PC-3 (cell line): ENCODE data around the gene TRIL.

Source experiments
- CTCF ChIP-seq: fragments of 300-600 bp; sonication (generic); conservative IDR thresholded peaks from 2 replicates; pipeline ENCODE4 v1.5.1; 2017; ENCODE audit warnings: antibody characterized with exemption, low read depth, mild to moderate bottlenecking, low read length
- EZH2 ChIP-seq: fragments of 300-600 bp; sonication (generic); IDR thresholded peaks from one replicate; pipeline ENCODE4 v1.6.1; 2017; ENCODE audit warnings: antibody characterized with exemption, mild to moderate bottlenecking, low read length; ENCODE audit not compliant: unreplicated experiment
- EZH2phosphoT487 ChIP-seq: fragments of 300-600 bp; sonication (generic); IDR thresholded peaks from 2 replicates; pipeline ENCODE4 v1.6.1; 2018; ENCODE audit warnings: mild to moderate bottlenecking, antibody characterized with exemption, low read length, borderline replicate concordance

GRCh38 chr7:28908775-28909174 is 49.4 kb downstream of the TRIL start:
- TF ChIP-seq CTCF (no peak), EZH2 (no peak), EZH2phosphoT487 (no peak)
